Measurements from ENCODE around the gene PIP4K2C. TPM values are rescaled to one million over a fixed set of nuclear protein-coding genes. Genes with fewer than 3 reads are reported as not detected.
A peak's percentile ranks its signal among the peaks of the same experiment; 100 is the strongest.
"Not testable (repeated sequence)": the region's sequence is repeated elsewhere in the genome, so short reads cannot be mapped to it uniquely, and the experiment has no call there.

PIP4K2C gene
- total RNA-seq, 1 donor from 2014 or later = 26.0 TPM

DNA sequence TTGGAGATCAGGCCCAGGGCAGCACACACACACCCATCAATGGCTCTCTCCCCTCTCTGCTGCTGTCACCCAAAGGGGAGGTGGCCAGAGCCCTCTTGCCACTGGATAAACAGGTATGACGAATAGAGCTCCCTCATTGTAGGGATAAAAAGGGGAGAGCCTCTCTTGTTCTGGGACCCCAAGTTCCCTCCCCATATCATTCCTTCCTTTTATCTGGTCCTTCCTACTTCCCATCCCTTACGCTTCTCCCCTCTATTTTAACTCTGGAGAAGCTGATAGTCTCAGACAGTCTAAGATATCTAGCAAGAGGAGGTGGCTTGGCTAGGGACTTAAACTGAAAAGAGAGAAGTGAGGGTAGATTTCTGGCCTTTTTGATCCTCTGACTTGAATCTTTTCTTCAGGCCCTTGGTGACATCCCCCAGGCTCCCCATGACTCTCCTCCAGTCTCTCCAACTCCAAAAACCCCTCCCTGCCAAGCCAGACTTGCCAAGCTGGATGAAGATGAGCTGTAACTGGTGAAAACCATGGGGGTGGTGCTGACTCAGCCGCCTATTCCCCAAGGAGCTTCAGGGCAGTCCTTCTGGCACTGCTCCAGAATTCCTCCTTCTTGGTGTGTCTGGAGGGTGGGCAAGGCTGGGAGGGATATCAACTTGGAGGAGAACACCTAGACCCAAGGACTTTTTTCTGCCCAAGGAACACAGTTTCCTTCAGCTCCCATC, 25.6 kb downstream of the PIP4K2C start:
- DNase-seq (ENCODE audit: low spot score) (no peak), ATAC-seq (no peak)
- intact Hi-C loops (cut with DNase I) = no loop called here

DNA sequence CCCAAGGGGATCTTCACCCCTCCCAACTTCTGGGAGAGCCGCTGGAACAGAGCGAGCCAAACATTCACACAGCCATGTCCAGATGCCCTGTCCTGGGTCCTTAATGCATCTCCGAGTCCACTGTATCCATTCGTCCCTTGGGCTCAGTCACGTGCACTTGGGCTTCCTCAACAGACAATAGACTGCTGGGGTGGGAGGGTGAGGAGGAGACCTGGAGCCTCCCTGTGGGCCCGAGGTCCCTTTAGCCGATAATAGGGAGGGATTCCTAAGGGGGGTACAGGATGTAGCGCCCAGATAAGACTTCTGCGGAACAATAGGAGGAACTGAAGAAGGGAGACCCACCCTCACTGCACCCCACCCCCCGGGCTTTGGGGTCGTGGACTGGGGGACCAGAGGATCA, 26.9 kb downstream of the PIP4K2C start:
- intact Hi-C loops (cut with DNase I) = no loop called here
- ATAC-seq (no peak), DNase-seq (ENCODE audit: low spot score) (no peak)

- intact Hi-C loops (cut with DNase I); ATAC-seq; DNase-seq (ENCODE audit: low spot score): not testable (repeated sequence)
These were observed 27.4 kb downstream of the PIP4K2C start for GRCh38 chr12:57618431-57618830.

DNA sequence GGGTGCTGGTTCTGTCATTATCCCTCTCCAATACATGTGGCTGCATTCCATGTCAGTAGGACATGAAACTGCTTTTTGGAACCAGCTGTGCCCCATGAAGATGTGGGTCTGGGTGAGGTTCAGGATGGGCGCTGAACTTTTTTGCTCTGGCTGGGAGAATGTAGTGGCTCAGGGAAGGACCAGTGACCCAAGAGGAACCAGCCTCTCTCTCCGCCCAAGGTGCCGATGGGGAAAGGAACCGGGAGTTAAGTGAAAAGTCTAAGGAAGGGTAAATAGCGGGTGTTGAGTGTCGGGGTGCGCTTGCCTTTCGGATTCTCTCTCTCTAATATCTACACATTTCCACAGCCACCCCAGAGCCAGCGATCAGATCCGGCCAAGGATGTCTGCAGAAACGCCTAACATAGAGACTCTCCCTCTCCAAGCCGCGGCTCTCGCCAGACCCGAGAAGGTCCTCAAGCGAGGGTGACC, 28.0 kb downstream of the PIP4K2C start:
- DNase-seq (ENCODE audit: low spot score) (no peak), ATAC-seq (no peak)
- intact Hi-C loops (cut with DNase I) = no loop called here

DNA sequence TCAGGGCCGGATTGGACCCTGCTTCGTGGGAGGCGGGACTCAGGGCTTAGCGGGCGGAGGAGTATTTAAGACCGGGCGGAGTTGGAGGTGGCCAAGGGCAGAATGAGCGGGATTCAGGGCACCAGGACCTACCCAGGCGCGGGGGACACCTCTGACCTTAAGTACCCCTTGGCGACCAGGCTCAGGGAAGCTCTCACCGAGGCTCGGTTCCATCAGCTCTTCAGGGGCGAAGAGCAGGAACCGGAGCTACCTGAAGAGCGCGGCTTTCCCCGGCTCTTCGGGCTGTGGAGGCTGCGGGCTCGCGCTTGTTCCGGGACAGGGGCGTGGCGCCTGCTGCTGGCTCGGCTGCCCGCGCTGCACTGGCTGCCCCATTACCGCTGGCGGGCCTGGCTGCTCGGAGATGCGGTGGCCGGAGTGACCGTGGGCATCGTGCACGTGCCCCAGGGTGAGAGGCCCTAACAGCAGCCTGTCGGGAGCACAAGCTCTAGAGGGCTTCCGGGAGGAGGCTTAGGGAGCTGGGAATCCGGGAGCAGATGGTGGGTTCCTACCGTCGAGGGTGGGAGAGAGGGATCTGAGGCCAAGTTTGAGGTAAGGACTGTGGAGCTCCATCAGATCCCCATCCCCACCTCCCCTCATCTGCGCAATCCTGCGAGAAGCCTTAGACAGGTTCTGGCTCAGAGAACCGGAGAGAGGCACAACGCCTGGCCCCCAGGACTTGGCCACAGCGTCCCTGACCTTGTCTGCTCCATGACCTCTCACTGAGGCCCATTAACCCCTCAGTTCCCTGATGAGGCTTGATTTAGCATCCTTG, 28.6 kb downstream of the PIP4K2C start:
- no peak for DNase-seq (ENCODE audit: low spot score)
- intact Hi-C loops (cut with DNase I) = loop anchor here (5.0 kb wide), 1 partner anchor 37 kb away; no protein-coding TSS in a partner anchor
- ATAC-seq = no peak

DNA sequence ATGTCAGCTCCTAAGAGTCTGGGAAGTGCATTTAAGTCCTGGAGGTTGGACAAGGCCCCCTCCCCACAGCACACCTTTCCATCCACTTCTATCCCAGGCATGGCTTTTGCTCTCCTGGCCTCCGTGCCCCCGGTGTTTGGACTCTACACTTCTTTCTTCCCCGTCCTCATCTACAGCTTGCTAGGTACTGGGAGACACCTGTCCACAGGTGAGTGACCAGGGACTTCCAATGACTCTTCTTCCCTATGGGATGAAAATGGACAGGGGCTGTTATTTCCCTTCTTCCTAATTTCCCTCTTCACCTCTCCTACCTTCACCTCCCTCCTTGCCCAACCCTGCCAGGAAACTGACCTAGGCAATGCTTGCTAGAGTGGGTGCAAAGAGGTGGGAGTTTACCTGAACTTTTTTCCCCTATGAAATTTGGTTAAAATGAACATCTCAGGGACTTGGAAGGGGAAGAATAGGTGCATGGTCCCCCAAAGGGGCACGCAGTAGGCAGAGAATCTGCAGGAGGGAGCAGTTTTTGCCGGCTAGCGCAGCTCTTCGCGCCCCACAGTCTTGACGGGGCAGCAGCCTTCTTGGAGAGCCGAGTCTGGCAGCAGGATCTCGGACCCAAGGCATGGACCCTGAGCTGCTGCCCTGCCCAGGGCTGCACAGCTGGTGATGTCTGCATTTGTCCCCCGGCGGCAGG, 29.4 kb downstream of the PIP4K2C start:
- DNase-seq (ENCODE audit: low spot score) (no peak), ATAC-seq (no peak)
- intact Hi-C loops (cut with DNase I) = loop anchor here (5.0 kb wide), 1 partner anchor 38 kb away; no protein-coding TSS in a partner anchor

DNA sequence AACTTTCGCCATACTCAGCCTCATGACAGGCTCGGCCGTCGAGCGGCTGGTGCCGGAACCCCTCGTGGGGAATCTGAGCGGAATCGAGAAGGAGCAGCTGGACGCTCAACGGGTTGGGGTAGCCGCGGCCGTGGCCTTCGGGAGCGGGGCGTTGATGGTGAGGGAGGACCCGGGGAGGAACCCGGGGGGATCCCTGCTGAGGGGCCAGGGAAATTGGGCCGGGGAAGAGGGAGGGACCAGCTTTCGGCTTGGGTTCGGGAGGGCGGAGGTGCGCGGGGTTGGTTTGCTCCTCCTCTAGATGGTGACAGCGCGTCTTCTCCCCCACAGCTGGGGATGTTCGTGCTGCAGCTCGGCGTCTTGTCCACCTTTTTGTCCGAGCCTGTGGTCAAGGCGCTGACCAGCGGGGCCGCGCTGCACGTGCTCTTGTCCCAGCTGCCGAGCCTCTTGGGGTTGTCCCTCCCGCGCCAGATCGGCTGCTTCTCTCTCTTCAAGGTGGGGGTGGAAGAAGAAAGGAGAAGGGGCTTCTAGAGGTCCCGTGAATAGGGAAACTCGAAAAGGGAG, 30.0 kb downstream of the PIP4K2C start:
- ATAC-seq (peak; percentile 40), DNase-seq (ENCODE audit: low spot score) (no peak)
- intact Hi-C loops (cut with DNase I) = loop anchor here (5.0 kb wide), 1 partner anchor 39 kb away; no protein-coding TSS in a partner anchor

GRCh38 chr12:57621497-57622292, 30.7 kb downstream of the PIP4K2C start:
- ATAC-seq (peak; percentile 80), DNase-seq (ENCODE audit: low spot score) (peak; percentile 80)
- intact Hi-C loops (cut with DNase I) = loop anchor here (5.0 kb wide), 1 partner anchor 39 kb away; no protein-coding TSS in a partner anchor

- intact Hi-C loops (cut with DNase I) = loop anchor here (5.0 kb wide), 1 partner anchor 40 kb away; no protein-coding TSS in a partner anchor
- no peak for ATAC-seq
- no peak for DNase-seq (ENCODE audit: low spot score)
These were observed 31.6 kb downstream of the PIP4K2C start for GRCh38 chr12:57622293-57623245.

DNA sequence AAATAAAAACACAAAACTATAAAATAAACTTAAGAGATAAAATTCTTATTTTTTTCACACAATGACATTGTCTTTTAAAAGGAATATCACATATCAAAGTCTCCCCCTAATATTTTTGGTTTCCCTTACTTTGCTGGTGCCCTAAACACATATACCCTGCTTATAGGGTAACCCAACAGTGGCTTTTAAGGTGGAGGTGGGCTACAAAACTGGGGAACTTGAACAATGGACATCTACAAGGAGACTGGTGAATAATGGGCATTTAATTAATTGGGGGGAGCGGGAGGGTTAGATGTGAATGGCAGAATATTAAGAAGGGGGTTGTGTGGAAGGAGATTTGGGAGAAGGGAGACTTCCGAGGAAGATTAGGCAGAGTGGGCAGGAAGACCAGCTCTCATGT, 32.4 kb downstream of the PIP4K2C start:
- intact Hi-C loops (cut with DNase I) = loop anchor here (5.0 kb wide), 1 partner anchor 41 kb away; no protein-coding TSS in a partner anchor
- DNase-seq (ENCODE audit: low spot score) (no peak), ATAC-seq (no peak)

DNA sequence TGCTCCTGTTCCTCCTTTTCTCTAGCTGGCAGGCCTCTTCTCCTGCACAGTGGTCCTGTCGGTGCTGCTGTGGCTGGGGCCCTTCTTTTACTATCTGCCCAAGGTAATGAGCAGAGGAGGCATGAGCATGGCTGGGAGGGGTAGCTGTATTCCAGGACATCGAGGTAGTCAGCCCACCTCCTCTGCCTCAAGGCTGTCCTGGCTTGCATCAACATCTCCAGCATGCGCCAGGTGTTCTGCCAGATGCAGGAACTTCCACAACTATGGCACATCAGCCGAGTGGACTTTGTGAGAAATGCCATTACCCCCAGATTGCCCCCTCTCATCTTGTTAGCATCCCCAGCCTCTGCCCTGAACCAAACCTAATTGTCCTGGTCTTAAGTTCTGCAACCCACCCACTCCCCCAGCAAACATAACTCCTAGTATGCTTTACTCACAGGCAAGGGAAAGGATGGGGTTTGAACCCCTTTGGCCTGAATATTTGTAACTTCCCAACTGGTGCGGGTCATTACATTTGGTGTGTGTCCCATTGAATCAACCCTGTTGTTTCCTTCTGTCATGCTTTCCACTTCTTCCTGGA, 32.9 kb downstream of the PIP4K2C start:
- no peak for ATAC-seq
- intact Hi-C loops (cut with DNase I) = loop anchor here (5.0 kb wide), 1 partner anchor 42 kb away; no protein-coding TSS in a partner anchor
- DNase-seq (ENCODE audit: low spot score) = no peak

GRCh38 chr12:57624441-57625220, 33.6 kb downstream of the PIP4K2C start:
- DNase-seq (ENCODE audit: low spot score) = no peak
- ATAC-seq = no peak
- intact Hi-C loops (cut with DNase I) = loop anchor here (5.0 kb wide), 1 partner anchor 42 kb away; no protein-coding TSS in a partner anchor

- ATAC-seq = no peak
- intact Hi-C loops (cut with DNase I) = no loop called here
- no peak for DNase-seq (ENCODE audit: low spot score)
These were observed 34.5 kb downstream of the PIP4K2C start for GRCh38 chr12:57625261-57626032.

- ATAC-seq = no peak
- intact Hi-C loops (cut with DNase I) = no loop called here
These were observed 35.3 kb downstream of the PIP4K2C start for GRCh38 chr12:57626111-57626920.

More at GRCh38 chr12:57626111-57626920, 35.3 kb downstream of the PIP4K2C start:
- DNase-seq (ENCODE audit: low spot score) = no peak

All from sciatic nerve (tissue), 2 donors.